Left lung (tissue), 10 donors: ENCODE data around the gene HNRNPUL2. TPM values are rescaled to one million over a fixed set of nuclear protein-coding genes. Genes with fewer than 3 reads are reported as not detected.
A peak's percentile ranks its signal among the peaks of the same experiment; 100 is the strongest.
"Not testable (repeated sequence)": the region's sequence is repeated elsewhere in the genome, so short reads cannot be mapped to it uniquely, and the experiment has no call there.

Source experiments
- ATAC-seq: fragments of 200-7000 bp; cut with Tn5 transposase; one replicate; pipeline ENCODE4 v1.9.1; 2020; ENCODE audit warnings: moderate library complexity
- DNase-seq, 4 donors: peaks; one replicate each; pipeline ENCODE4 v3.0.0-alpha.2; 2013 to 2020
- H3K27ac ChIP-seq, 2 donors: fragments of 200-600 bp; sonication (generic) in 1 of 2; one replicate each; pipeline versions ENCODE4 v1.5.0 to v1.8.0; 2020 to 2021
- H3K27me3 ChIP-seq, 2 donors: fragments of 200-600 bp; sonication (generic) in 1 of 2; one replicate each; pipeline versions ENCODE4 v1.5.0 to v1.8.0; 2020 to 2021
- H3K36me3 ChIP-seq, 2 donors: fragments of 200-600 bp; sonication (generic) in 1 of 2; one replicate each; pipeline versions ENCODE4 v1.5.0 to v1.8.0; 2020 to 2021
- H3K4me1 ChIP-seq, 2 donors: fragments of 200-600 bp; one replicate each; pipeline ENCODE4 v1.8.0; 2021
- H3K4me3 ChIP-seq, 2 donors: fragments of 200-600 bp; sonication (generic) in 1 of 2; one replicate each; pipeline versions ENCODE4 v1.5.0 to v1.8.0; 2020 to 2021; ENCODE audit warnings: mild to moderate bottlenecking in 1 of 2
- H3K9me3 ChIP-seq, 2 donors: fragments of 200-600 bp; sonication (generic) in 1 of 2; one replicate each; pipeline versions ENCODE4 v1.5.0 to v1.8.0; 2020 to 2021
- intact Hi-C, 2 donors: fragments of 100-400 bp; cut with DNase I; formaldehyde crosslinking; loops; one replicate each; pipeline versions ENCODE4 v1.11.2 to v1.14.2; 2022
- polyA plus RNA-seq, 6 donors: library from polyadenylated mRNA; unstranded; fragments of 120-200 nt; gene quantifications; one replicate each; pipeline ENCODE4 v1.2.1, GENCODE V29; 2013; ENCODE audit not compliant: insufficient read length in 6 of 6
- total RNA-seq, 2 donors: library from RNA; stranded (reverse); fragmentation: NEBNext Ultra II Directional; extraction: Animal tissue kit (Norgen Biotek cat#: 25700); gene quantifications; one replicate each; pipeline ENCODE4 v1.2.1, GENCODE V29; 2021
- TF ChIP-seq, protein P1 (sequence below), 2 donors: fragments of 200-600 bp; sonication (generic) in 1 of 2; IDR thresholded peaks; one replicate each; pipeline versions ENCODE4 v1.5.0 to v1.8.0; 2021; ENCODE audit warnings: antibody characterized with exemption in 2 of 2
- donor health status: DM: no; HTN: yes; CAD: no.
- donor health status: DM: no; HTN: no; CAD: no.

Gene HNRNPUL2
- total and polyA plus RNA-seq, 8 donors, result 31.8 to 95.4 (median 88.0) TPM

- intact Hi-C loops, result no loop called here
- Histone ChIP-seq H3K9me3 (no peaks in the 10 kb centered on the region), H3K4me1 (peaks cover 12 to 31% of the 10 kb centered on the region in 2 donors), H3K4me3 (no peak overlapping the region), H3K27ac (no peak overlapping the region), H3K36me3 (peaks cover 0 to 25% of the 10 kb centered on the region in 2 donors), H3K27me3 (no peaks in the 10 kb centered on the region)
- ATAC-seq (no peak), DNase-seq (no peak)
- TF ChIP-seq, protein P1, sequence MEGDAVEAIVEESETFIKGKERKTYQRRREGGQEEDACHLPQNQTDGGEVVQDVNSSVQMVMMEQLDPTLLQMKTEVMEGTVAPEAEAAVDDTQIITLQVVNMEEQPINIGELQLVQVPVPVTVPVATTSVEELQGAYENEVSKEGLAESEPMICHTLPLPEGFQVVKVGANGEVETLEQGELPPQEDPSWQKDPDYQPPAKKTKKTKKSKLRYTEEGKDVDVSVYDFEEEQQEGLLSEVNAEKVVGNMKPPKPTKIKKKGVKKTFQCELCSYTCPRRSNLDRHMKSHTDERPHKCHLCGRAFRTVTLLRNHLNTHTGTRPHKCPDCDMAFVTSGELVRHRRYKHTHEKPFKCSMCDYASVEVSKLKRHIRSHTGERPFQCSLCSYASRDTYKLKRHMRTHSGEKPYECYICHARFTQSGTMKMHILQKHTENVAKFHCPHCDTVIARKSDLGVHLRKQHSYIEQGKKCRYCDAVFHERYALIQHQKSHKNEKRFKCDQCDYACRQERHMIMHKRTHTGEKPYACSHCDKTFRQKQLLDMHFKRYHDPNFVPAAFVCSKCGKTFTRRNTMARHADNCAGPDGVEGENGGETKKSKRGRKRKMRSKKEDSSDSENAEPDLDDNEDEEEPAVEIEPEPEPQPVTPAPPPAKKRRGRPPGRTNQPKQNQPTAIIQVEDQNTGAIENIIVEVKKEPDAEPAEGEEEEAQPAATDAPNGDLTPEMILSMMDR (IDR thresholded peaks at IDR 0.05), result no peak
Measured at GRCh38 chr11:62702246-62702645, 25.0 kb downstream of the HNRNPUL2 start.

DNA sequence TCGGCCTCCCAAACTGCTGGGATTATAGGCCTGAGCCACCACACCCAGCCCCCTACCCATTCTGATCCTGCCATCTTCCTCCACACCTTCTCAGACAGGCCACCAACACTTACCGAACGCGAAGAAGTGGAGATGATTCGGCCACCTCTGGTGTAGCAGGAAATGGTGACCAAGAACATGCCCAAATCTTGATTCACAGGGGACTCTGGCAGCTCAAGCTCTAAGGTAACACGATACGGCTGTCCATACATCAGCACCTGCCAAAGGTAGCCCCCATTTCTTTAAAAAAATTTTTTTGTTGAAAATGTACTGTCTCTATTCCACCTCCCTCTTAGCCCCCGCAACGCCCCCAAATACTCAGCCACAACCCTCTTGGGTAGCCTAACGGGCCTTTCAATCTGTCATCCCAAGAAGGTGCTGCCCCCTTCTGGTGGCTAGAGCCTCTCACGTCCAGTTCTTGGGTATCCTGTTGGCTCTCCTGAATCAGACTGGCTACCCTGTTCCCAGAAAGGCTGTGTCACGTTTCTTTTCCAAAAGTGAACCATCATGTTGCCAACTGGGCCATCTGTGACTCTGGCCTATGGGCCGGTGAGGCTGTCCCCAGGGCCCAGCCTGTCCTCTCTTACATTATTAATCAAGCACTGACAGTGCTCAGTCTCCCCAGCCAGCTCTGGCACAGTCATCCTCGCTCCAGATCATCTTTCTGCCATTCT is 32.6 kb downstream of the HNRNPUL2 start:
- TF ChIP-seq, protein P1 (IDR thresholded peaks at IDR 0.05), result peak; percentile 74 to 87
- peaks cover 0 to 49% of the 10 kb centered on the region in 2 donors for H3K36me3 ChIP-seq
- ATAC-seq, result peak; percentile 92
- H3K9me3 ChIP-seq, result no peaks in the 10 kb centered on the region
- no peaks in the 10 kb centered on the region for H3K27me3 ChIP-seq
- peak in 3 of 4 donors; percentile 8 to 83 (median 77) for DNase-seq
- intact Hi-C loops, result loop anchor here in 1 of 2 donors (5.0 kb wide), 1 partner anchor 312 kb away; no protein-coding TSS in a partner anchor
- H3K4me3 ChIP-seq, result no peak overlapping the region
- no peak overlapping the region for H3K27ac ChIP-seq
- H3K4me1 ChIP-seq, result peaks cover 0 to 8% of the 10 kb centered on the region in 2 donors

- intact Hi-C loops, result loop anchor here in 1 of 2 donors (5.0 kb wide), 1 partner anchor 311 kb away; no protein-coding TSS in a partner anchor
- not testable (repeated sequence) for H3K4me3 ChIP-seq, H3K9me3 ChIP-seq, H3K4me1 ChIP-seq, H3K27ac ChIP-seq, DNase-seq, ATAC-seq, H3K27me3 ChIP-seq
- H3K36me3 ChIP-seq, result peaks cover 0 to 50% of the 10 kb centered on the region in 2 donors
Measured at GRCh38 chr11:62693624-62694023, 33.6 kb downstream of the HNRNPUL2 start.

DNA sequence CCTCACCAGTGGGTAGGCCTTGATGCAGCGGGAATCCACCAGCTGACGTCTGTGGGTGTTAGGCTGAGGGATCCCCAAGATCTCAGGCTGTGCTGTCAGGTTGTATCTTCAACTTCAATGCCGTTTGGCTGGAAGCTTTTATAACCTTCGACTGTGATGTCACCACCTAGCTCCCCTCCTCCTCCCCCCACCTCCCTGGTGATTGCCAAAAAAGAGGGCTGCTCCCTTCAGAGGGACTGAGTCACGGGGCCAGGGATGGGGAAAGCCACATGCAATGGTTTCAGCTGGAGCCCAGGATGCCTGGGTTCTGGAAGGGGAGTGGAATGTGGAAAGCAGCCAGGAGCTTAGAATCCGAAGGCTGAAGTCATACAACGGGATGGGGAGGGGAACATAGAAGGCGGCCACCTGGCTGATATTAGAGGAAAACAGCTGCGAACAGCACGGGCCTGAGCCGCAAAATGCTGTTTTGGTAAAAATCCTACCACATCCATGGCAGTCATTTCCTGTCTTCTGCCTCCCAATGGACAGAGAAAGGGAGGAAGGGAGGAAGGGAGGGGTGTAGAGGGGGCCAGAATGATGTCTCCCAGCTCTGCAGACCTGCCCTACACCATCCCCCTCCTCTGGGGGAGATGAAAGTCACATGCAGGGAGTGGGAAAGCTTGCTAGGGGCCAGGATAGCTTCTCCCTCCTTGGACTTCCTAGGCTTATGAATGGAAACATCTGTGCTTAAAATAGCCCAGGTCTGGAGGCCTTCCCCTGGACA is 37.7 kb downstream of the HNRNPUL2 start, which contains the start of gene LRRN4CL:
LRRN4CL (minus strand) TSS at position 110 of the 763 bp plus-strand sequence. CDS start 1,022 bp downstream, outside the sequence.
- DNase-seq (no peak), ATAC-seq (peak; percentile 51)
- intact Hi-C loops, result loop anchor here in 1 of 2 donors (5.0 kb wide), 1 partner anchor 307 kb away; no protein-coding TSS in a partner anchor
- TF ChIP-seq, protein P1 (IDR thresholded peaks at IDR 0.05), result no peak
- Histone ChIP-seq H3K27ac (no peak within 1 kb of the TSS), H3K27me3 (peaks cover 9 to 28% of the 10 kb centered on the region in 2 donors), H3K36me3 (peaks cover 0 to 44% of the 10 kb centered on the region in 2 donors), H3K4me3 (no peak within 1 kb of the TSS), H3K4me1 (peaks cover 0 to 7% of the 10 kb centered on the region in 2 donors), H3K9me3 (no peaks in the 10 kb centered on the region)

GRCh38 chr11:62688491-62688890 is 38.8 kb downstream of the HNRNPUL2 start:
- ATAC-seq (no peak), DNase-seq (no peak)
- peaks cover 0 to 40% of the 10 kb centered on the region in 2 donors for H3K36me3 ChIP-seq
- intact Hi-C loops, result no loop called here
- no peak overlapping the region for H3K27ac ChIP-seq
- no peaks in the 10 kb centered on the region for H3K9me3 ChIP-seq
- no peak overlapping the region for H3K4me3 ChIP-seq
- H3K27me3 ChIP-seq, result peaks cover 9 to 28% of the 10 kb centered on the region in 2 donors
- peaks cover 0 to 4% of the 10 kb centered on the region in 2 donors for H3K4me1 ChIP-seq
- TF ChIP-seq, protein P1 (IDR thresholded peaks at IDR 0.05), result no peak
